NOMO-1 treated with dmso at 0.1 percent for 144 hours (cell line): ENCODE measurements around the gene KRT77.
"Not testable (repeated sequence)": the region's sequence is repeated elsewhere in the genome, so short reads cannot be mapped to it uniquely, and the experiment has no call there.

Source experiments
- DNase-seq: peaks from one replicate; lab custom pipeline; 2025; ENCODE audit not compliant: unreplicated experiment; lab: John Stamatoyannopoulos, UW

Gene KRT77

GRCh38 chr12:52703424-52703823 is at the start of gene KRT77:
TSS of gene KRT77 (minus strand) at chr12:52703524. CDS start at chr12:52703434, 90 bp downstream.
- DNase-seq, result no peak

- DNase-seq, result no peak
Observed at GRCh38 chr12:52752516-52752915, 49.2 kb upstream of the KRT77 start.

- DNase-seq, result no peak
Observed at GRCh38 chr12:52751795-52752194, 48.5 kb upstream of the KRT77 start.

GRCh38 chr12:52750532-52750931 is 47.2 kb upstream of the KRT77 start:
- not testable (repeated sequence) for DNase-seq

- no peak for DNase-seq
Observed at GRCh38 chr12:52749827-52750226, 46.5 kb upstream of the KRT77 start.

- no peak for DNase-seq
Observed at GRCh38 chr12:52748578-52748977, 45.3 kb upstream of the KRT77 start.

GRCh38 chr12:52745554-52745953 is 42.2 kb upstream of the KRT77 start:
- DNase-seq, result no peak

- DNase-seq, result no peak
Observed at GRCh38 chr12:52744493-52745156, 41.3 kb upstream of the KRT77 start.

GRCh38 chr12:52742822-52743457 is 39.6 kb upstream of the KRT77 start:
- DNase-seq, result no peak

GRCh38 chr12:52742196-52742580 is 38.9 kb upstream of the KRT77 start:
- DNase-seq, result no peak

- DNase-seq, result peak; percentile 11
Observed at GRCh38 chr12:52741375-52742195, 38.3 kb upstream of the KRT77 start.

- DNase-seq, result no peak
Observed at GRCh38 chr12:52740584-52740983, 37.3 kb upstream of the KRT77 start.

- no peak for DNase-seq
Observed at GRCh38 chr12:52739963-52740362, 36.6 kb upstream of the KRT77 start.

- no peak for DNase-seq
Observed at GRCh38 chr12:52735816-52736632, 32.7 kb upstream of the KRT77 start.

- no peak for DNase-seq
Observed at GRCh38 chr12:52735106-52735505, 31.8 kb upstream of the KRT77 start.

- no peak for DNase-seq
Observed at GRCh38 chr12:52730793-52731192, 27.5 kb upstream of the KRT77 start.

- DNase-seq, result no peak
Observed at GRCh38 chr12:52730383-52730782, 27.1 kb upstream of the KRT77 start.

- no peak for DNase-seq
Observed at GRCh38 chr12:52729147-52729546, 25.8 kb upstream of the KRT77 start.

- no peak for DNase-seq
Observed at GRCh38 chr12:52728374-52728773, 25.1 kb upstream of the KRT77 start.

GRCh38 chr12:52727037-52727436 is 23.7 kb upstream of the KRT77 start:
- no peak for DNase-seq

- no peak for DNase-seq
Observed at GRCh38 chr12:52726451-52726850, 23.1 kb upstream of the KRT77 start.
